SK-N-SH (cell line): Measurements from ENCODE around the gene CPT1C. TPM values are rescaled to one million over a fixed set of nuclear protein-coding genes. Genes with fewer than 3 reads are reported as not detected.

ENCODE experiments used
- CTCF ChIA-PET: fragments of 300-600, 350-600 bp; formaldehyde crosslinking; extraction: SDS; loops from one replicate; lab custom pipeline; 2021; lab: Yijun Ruan, JAX
- POLR2A ChIA-PET: fragments of 350-600 bp; sonication (Branson Sonifier 250); formaldehyde crosslinking; extraction: SDS; loops from one replicate; lab custom pipeline; 2020; ENCODE audit warnings: antibody characterized with exemption, inconsistent platforms; lab: Yijun Ruan, JAX
- DNase-seq: peaks from one replicate; pipeline ENCODE4 v3.0.0; 2012
- H2AFZ ChIP-seq: fragments of 200-600 bp; sonication (generic); 2 replicates; pipeline ENCODE4 v1.8.1; 2016; ENCODE audit warnings: antibody characterized with exemption, mild to moderate bottlenecking, low read depth
- H3F3A ChIP-seq: fragments of 200-600 bp; sonication (generic); replicated peaks from 2 replicates; pipeline ENCODE3; 2016; ENCODE audit warnings: antibody characterized with exemption, mild to moderate bottlenecking; ENCODE audit not compliant: insufficient read depth
- H3K27ac ChIP-seq, 2 experiments: fragments of 200-500 bp in 1 of 2; fragments of 200-600 bp in 1 of 2; sonication (Bioruptor generic) in 1 of 2; sonication (generic), shearing (Covaris generic) in 1 of 2; 2 replicates each; pipeline versions ENCODE4 v1.5.1 to v1.6.1; 2014 to 2016; ENCODE audit warnings: low read depth in 2 of 2, inconsistent platforms in 1 of 2, low read length in 1 of 2, mild to moderate bottlenecking in 1 of 2, mixed read lengths in 1 of 2
- H3K27me3 ChIP-seq: fragments of 200-600 bp; sonication (generic), shearing (Covaris generic); 2 replicates; pipeline ENCODE4 v1.6.1; 2016; ENCODE audit warnings: mixed run types; ENCODE audit not compliant: insufficient read depth
- H3K36me3 ChIP-seq, 2 experiments: fragments of 200-500 bp in 1 of 2; fragments of 200-600 bp in 1 of 2; sonication (Bioruptor generic) in 1 of 2; sonication (generic) in 1 of 2; replicated peaks in 1 of 2; 2 replicates each; pipeline versions ENCODE3 to v1.5.1; 2014 to 2016; ENCODE audit warnings: low read length in 1 of 2, mild to moderate bottlenecking in 1 of 2; ENCODE audit not compliant: insufficient read depth in 2 of 2, control insufficient read depth in 1 of 2
- H3K4me1 ChIP-seq, 2 experiments: fragments of 200-500 bp in 1 of 2; fragments of 200-600 bp in 1 of 2; sonication (Bioruptor generic) in 1 of 2; sonication (generic), shearing (Covaris generic) in 1 of 2; 2 replicates each; pipeline versions ENCODE4 v1.5.1 to v1.6.1; 2014 to 2016; ENCODE audit warnings: low read depth in 1 of 2, low read length in 1 of 2, mixed run types in 1 of 2; ENCODE audit not compliant: insufficient read depth in 2 of 2, control insufficient read depth in 1 of 2
- H3K4me2 ChIP-seq: fragments of 200-600 bp; sonication (generic), shearing (Covaris generic); 2 replicates; pipeline ENCODE4 v1.6.1; 2017; ENCODE audit warnings: mixed run types
- H3K4me3 ChIP-seq, 2 experiments: fragments of 200-500 bp in 1 of 2; fragments of 200-600 bp in 1 of 2; sonication (Bioruptor generic) in 1 of 2; sonication (generic), shearing (Covaris generic) in 1 of 2; 2 replicates each; pipeline versions ENCODE4 v1.5.1 to v1.8.1; 2014 to 2016; ENCODE audit warnings: low read depth in 2 of 2, inconsistent platforms in 1 of 2, low read length in 1 of 2, mild to moderate bottlenecking in 1 of 2, mixed read lengths in 1 of 2, moderate library complexity in 1 of 2
- H3K79me2 ChIP-seq: fragments of 200-600 bp; sonication (generic); 2 replicates; pipeline ENCODE4 v1.8.1; 2017; ENCODE audit warnings: mild to moderate bottlenecking; ENCODE audit not compliant: insufficient read depth
- H3K9ac ChIP-seq: fragments of 200-600 bp; sonication (generic); 2 replicates; pipeline ENCODE4 v1.6.1; 2017; ENCODE audit warnings: mixed run types
- H3K9me2 ChIP-seq: fragments of 200-600 bp; sonication (generic); 2 replicates; pipeline ENCODE4 v1.6.1; 2017; ENCODE audit warnings: mixed run types
- H3K9me3 ChIP-seq: fragments of 200-600 bp; sonication (generic); 2 replicates; pipeline ENCODE4 v1.6.1; 2017; ENCODE audit warnings: mixed run types, mild to moderate bottlenecking, moderate library complexity
- H4K20me1 ChIP-seq: fragments of 200-600 bp; sonication (generic); 2 replicates; pipeline ENCODE4 v1.6.1; 2017; ENCODE audit warnings: mild to moderate bottlenecking, mixed run types; ENCODE audit not compliant: insufficient read depth
- CHD2 ChIP-seq: fragments of 150-350 bp; IDR thresholded peaks from 2 replicates; pipeline ENCODE4 v1.6.1; 2018; ENCODE audit warnings: low read length; ENCODE audit not compliant: partially characterized antibody
- JUND ChIP-seq: IDR thresholded peaks from 2 replicates; pipeline ENCODE4 v1.4.0; 2012
- MEF2A ChIP-seq: IDR thresholded peaks from 2 replicates; pipeline ENCODE4 v1.4.0; 2012; ENCODE audit warnings: low read depth, borderline replicate concordance
- NRF1 ChIP-seq: IDR thresholded peaks from 2 replicates; pipeline ENCODE4 v1.6.1; 2012; ENCODE audit warnings: low read depth, mild to moderate bottlenecking, low read length
- RAD21 ChIP-seq: IDR thresholded peaks from 2 replicates; pipeline ENCODE4 v1.6.1; 2012; ENCODE audit warnings: mild to moderate bottlenecking, low read length
- RCOR1 ChIP-seq: fragments of 150-350 bp; IDR thresholded peaks from 2 replicates; pipeline ENCODE4 v1.6.1; 2017; ENCODE audit warnings: antibody characterized with exemption, low read length
- RFX5 ChIP-seq: IDR thresholded peaks from 2 replicates; pipeline ENCODE4 v1.6.1; 2012; ENCODE audit warnings: mild to moderate bottlenecking, improper control_type of control experiment, low read length
- RXRA ChIP-seq: IDR thresholded peaks from 2 replicates; pipeline ENCODE4 v1.4.0; 2012; ENCODE audit warnings: low read depth, mild to moderate bottlenecking, borderline replicate concordance
- TAF1 ChIP-seq: IDR thresholded peaks from 2 replicates; pipeline ENCODE4 v1.6.1; 2012; ENCODE audit warnings: low read depth, mild to moderate bottlenecking, low read length, moderate library complexity, borderline replicate concordance
- TEAD4 ChIP-seq: IDR thresholded peaks from 2 replicates; pipeline ENCODE4 v1.4.0; 2012; ENCODE audit warnings: mild to moderate bottlenecking, borderline replicate concordance; ENCODE audit not compliant: insufficient read depth
- WGBS: methylation state at CpG from one replicate; pipeline ENCODE4 v1.1.6; 2017; ENCODE audit warnings: low lambda C conversion rate; 5-methylcytosine and 5-hydroxymethylcytosine counted together
- polyA plus RNA-seq, 3 experiments: library from polyadenylated mRNA; depleted of rRNA; stranded (reverse); fragments of >200 nt; gene quantifications; 2 replicates each; pipeline ENCODE4 v1.2.3, GENCODE V29; 2012
- TF ChIP-seq, protein P1 (sequence below): fragments of 200-600 bp; sonication (generic); IDR thresholded peaks from 2 replicates; pipeline ENCODE4 v1.6.1; 2017; ENCODE audit warnings: antibody characterized with exemption, mild to moderate bottlenecking, moderate library complexity
- TF ChIP-seq, protein P2 (sequence below): fragments of 150-350 bp; IDR thresholded peaks from 2 replicates; pipeline ENCODE4 v1.6.1; 2017; ENCODE audit warnings: antibody characterized with exemption, low read length, low read depth, borderline replicate concordance
- TF ChIP-seq, protein P3 (sequence below): fragments of 150-350 bp; IDR thresholded peaks from 2 replicates; pipeline ENCODE4 v1.6.1; 2016; ENCODE audit warnings: mild to moderate bottlenecking, low read depth, low read length

The CPT1C gene
- polyA plus RNA-seq, 1 of the 3 experiments (the other 2 are of a cell fraction): 139 TPM

DNA sequence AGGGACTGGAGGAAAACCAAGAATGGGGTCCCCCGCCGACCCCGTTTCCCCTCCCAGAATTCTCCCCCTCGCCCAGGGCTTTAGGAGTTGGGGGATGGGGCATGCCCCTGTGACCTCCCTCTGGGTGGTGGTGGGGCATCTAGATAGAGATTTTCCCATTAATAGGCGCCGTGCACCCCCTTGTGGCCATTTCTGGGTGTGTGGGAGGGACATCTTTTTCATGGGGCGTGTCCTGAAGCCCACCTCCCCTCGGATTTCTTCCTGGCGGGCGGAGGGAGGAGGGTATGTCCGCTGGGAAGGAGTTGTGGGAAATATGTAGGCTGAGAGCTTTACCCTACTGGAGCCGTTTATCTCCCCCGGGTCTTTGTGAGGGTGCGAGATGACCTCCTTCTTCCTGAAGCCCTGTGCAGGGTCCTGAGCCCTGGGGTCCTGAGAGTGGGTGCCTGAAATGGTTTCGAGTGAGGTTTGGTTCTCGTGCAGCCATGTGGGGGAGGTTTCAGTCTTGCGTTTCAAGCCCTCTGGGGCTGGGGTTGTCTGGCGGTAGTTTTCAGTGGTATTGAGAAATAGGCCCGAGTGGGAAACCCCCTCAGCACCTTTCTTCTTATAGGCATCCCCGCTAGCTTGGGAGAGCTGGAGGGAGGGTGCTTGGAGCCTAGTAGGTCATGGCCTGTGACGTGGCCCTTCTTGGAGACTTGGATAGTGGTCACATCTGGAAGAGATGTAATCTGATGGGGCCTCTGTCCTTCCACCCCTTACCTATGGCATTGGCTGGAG lies 12.8 kb upstream of the CPT1C start:
- Histone ChIP-seq H3K4me3 (peak overlapping the region; percentile 90 to 98), H3K27ac (peak overlapping the region; percentile 89 to 95), H3K79me2 (peaks cover 59% of the 10 kb centered on the region), H2AFZ (no peak overlapping the region), H3K9me3 (no peaks in the 10 kb centered on the region), H3K36me3 (peaks cover 13 to 21% of the 10 kb centered on the region in 2 experiments), H3F3A (peaks cover 22% of the 10 kb centered on the region), H3K9me2 (no peaks in the 10 kb centered on the region), H3K4me1 (peaks cover 20 to 25% of the 10 kb centered on the region in 2 experiments; a peak in 3 of 4 replicates), H4K20me1 (peaks cover 48% of the 10 kb centered on the region), H3K9ac (peak overlapping the region; percentile 97), H3K27me3 (no peaks in the 10 kb centered on the region), H3K4me2 (peak overlapping the region; percentile 97)
- POLR2A ChIA-PET: interaction anchor here (0.6 to 2.1 kb wide), 3 partner anchors 11 to 37 kb away, joined by 3 to 11 read pairs (median 4); partner anchors contain the start of genes ADM5 and CPT1C
- WGBS: 2% methylated on average over 17 of the region's 21 CpGs
- TF ChIP-seq MEF2A (no peak), CHD2 (peak; percentile 73), RAD21 (peak; percentile 60), RCOR1 (0 out of 2 replicates have a peak, but pooled peaks have one; percentile 7), TAF1 (no peak)
- TF ChIP-seq, protein P1, sequence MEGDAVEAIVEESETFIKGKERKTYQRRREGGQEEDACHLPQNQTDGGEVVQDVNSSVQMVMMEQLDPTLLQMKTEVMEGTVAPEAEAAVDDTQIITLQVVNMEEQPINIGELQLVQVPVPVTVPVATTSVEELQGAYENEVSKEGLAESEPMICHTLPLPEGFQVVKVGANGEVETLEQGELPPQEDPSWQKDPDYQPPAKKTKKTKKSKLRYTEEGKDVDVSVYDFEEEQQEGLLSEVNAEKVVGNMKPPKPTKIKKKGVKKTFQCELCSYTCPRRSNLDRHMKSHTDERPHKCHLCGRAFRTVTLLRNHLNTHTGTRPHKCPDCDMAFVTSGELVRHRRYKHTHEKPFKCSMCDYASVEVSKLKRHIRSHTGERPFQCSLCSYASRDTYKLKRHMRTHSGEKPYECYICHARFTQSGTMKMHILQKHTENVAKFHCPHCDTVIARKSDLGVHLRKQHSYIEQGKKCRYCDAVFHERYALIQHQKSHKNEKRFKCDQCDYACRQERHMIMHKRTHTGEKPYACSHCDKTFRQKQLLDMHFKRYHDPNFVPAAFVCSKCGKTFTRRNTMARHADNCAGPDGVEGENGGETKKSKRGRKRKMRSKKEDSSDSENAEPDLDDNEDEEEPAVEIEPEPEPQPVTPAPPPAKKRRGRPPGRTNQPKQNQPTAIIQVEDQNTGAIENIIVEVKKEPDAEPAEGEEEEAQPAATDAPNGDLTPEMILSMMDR: peak; percentile 72
- CTCF ChIA-PET: interaction anchor here (0.8 to 8.8 kb wide), 15 partner anchors 8 to 175 kb away, joined by 3 to 78 read pairs (median 4); partner anchors contain the start of genes ADM5, BCL2L12, CPT1C and FUZ
- peak; percentile 81 for DNase-seq

DNA sequence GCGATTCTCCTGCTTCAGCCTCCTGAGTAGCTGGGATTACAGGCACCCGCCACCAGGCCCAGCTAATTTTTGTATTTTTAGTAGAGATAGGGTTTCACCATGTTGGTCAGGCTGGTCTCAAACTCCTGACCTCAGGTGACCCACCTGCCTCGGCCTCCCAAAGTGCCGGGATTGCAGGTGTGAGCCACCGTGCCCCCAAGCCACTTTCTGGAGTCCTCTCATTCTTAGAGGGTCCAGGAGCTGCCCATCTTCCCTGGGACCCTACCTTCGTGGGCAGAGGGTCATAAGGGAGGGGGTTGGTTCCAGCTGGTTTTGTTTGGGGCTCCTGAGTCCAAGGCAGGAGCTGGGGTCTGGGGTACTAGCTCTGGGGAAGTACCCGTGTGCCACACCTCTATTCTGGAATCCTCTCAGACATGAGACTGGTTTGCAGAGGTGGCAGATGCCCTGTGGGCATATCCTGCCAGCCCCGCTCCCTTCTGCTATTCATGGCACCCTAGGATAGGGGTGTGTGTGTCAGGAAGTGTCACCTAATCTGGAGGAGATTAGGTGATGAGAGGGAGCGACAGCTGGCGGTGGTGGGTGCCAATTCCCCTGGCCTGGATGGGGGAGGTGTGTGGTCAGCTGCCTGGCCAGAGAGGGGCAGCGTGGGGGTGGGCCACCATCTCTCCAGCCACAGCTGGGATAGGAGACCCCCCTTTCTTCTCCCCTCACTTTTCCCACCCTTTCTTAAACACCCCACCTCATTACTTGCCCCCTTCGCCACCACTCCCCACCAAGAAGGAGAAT lies 11.7 kb upstream of the CPT1C start:
- no peak for TF ChIP-seq CHD2
- no peak for TF ChIP-seq MEF2A
- no peak for TF ChIP-seq RXRA
- TF ChIP-seq NRF1: no peak
- no peak for TF ChIP-seq RFX5
- TF ChIP-seq, protein P2, sequence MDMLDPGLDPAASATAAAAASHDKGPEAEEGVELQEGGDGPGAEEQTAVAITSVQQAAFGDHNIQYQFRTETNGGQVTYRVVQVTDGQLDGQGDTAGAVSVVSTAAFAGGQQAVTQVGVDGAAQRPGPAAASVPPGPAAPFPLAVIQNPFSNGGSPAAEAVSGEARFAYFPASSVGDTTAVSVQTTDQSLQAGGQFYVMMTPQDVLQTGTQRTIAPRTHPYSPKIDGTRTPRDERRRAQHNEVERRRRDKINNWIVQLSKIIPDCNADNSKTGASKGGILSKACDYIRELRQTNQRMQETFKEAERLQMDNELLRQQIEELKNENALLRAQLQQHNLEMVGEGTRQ: no peak
- TF ChIP-seq, protein P3, sequence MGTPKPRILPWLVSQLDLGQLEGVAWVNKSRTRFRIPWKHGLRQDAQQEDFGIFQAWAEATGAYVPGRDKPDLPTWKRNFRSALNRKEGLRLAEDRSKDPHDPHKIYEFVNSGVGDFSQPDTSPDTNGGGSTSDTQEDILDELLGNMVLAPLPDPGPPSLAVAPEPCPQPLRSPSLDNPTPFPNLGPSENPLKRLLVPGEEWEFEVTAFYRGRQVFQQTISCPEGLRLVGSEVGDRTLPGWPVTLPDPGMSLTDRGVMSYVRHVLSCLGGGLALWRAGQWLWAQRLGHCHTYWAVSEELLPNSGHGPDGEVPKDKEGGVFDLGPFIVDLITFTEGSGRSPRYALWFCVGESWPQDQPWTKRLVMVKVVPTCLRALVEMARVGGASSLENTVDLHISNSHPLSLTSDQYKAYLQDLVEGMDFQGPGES: no peak
- no peak for TF ChIP-seq TEAD4
- no peak for TF ChIP-seq JUND
- peaks cover 20 to 25% of the 10 kb centered on the region in 2 experiments; a peak in 3 of 4 replicates for H3K4me1 ChIP-seq
- 68% methylated on average over 9 of the region's 12 CpGs for WGBS
- CTCF ChIA-PET: interaction anchor here (0.8 to 8.8 kb wide), 10 partner anchors 9 to 188 kb away, joined by 3 to 78 read pairs (median 4); partner anchors contain the start of genes ADM5, BCL2L12, CPT1C and IRF3
- H3K9ac ChIP-seq: no peak overlapping the region
- H3K79me2 ChIP-seq: peaks cover 61% of the 10 kb centered on the region
- H3K9me3 ChIP-seq: no peaks in the 10 kb centered on the region
- H3K4me2 ChIP-seq: peak overlapping the region; percentile 97; the same call in 1 of the 2 replicates
- POLR2A ChIA-PET: no interaction called here
- peaks cover 16% of the 10 kb centered on the region for H3F3A ChIP-seq
- H3K4me3 ChIP-seq: peak overlapping the region in 1 of 2 experiments; percentile 98; a peak in 3 of 4 replicates
- no peak overlapping the region for H2AFZ ChIP-seq
- no peaks in the 10 kb centered on the region for H3K27me3 ChIP-seq
- no peak for DNase-seq
- H3K9me2 ChIP-seq: no peaks in the 10 kb centered on the region
- H3K27ac ChIP-seq: no peak overlapping the region; a peak in 2 of 4 replicates
- H3K36me3 ChIP-seq: peaks cover 20 to 24% of the 10 kb centered on the region in 2 experiments
- peaks cover 54% of the 10 kb centered on the region for H4K20me1 ChIP-seq
